Activated T-cell treated with anti-CD3 and anti-CD28 coated beads for 24 hours (primary cell): Measurements from ENCODE around the gene MACC1.
"Not testable (repeated sequence)": the region's sequence is repeated elsewhere in the genome, so short reads cannot be mapped to it uniquely, and the experiment has no call there.

Experiments
- DNase-seq: peaks from one replicate; pipeline ENCODE4 v3.0.0-alpha.2; 2020; ENCODE audit warnings: low read depth

The MACC1 gene

DNA sequence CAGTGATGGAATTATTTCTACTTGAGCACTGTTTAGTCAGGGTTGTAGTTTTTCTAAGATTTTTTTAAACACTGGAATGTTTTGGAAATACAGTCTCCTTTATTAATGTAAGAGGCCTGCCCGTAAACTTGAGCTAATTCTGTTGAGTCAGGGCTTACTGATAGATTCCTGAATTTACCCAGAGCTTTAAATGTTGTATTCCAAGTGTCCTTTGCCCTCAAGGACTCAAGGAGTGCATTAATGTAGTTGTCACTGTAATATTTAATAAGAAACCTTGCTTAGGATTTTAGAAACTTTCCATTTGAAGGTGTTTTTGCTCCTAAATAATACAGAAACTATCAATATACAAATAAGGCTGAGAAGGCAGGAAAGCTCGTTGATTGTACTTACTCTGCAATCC, 89.2 kb downstream of the MACC1 start:
- DNase-seq = no peak

- DNase-seq = not testable (repeated sequence)
Observed at GRCh38 chr7:20126060-20126459, 91.1 kb downstream of the MACC1 start.

DNA sequence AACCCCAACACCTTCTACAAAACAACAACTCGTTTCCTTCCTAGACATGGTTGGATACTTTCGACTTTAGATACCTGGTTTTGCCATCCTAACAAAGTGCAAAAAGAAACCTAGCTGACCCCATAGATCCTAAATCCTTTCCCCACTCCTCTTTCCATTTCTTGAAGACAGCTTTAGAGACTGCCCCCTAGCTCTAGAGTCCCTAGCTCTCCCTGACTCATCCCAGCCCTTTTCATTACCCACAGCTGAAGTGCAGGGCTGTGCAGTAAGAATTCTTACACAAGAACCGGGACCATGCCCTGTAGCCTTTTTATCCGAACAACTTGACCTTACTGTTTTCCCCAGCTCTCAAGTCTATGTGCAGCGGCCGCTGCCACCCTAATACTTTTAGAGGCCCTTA, 93.1 kb downstream of the MACC1 start:
- not testable (repeated sequence) for DNase-seq

GRCh38 chr7:20122653-20123316, 94.4 kb downstream of the MACC1 start:
- not testable (repeated sequence) for DNase-seq

DNA sequence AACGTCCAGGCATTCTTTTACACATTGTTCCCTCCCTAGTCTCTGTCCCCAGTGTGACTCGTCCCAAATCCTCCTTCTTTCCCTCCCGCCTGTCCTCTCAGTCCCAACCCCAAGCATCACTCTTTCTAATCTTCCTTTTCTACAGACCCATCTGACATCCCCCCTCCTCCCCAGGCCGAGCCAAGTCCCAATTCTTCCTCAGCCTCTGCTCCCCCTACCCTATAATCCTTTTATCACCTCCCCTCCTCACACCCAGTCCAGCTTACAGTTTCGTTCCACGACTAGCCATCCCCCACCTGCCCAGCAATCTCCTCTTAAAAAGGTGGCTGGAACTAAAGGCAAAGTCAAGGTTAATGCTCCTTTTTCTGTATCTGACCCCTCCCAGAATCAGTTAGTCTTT, 95.1 kb downstream of the MACC1 start:
- DNase-seq = no peak

GRCh38 chr7:20121404-20121803, 95.8 kb downstream of the MACC1 start:
- no peak for DNase-seq

GRCh38 chr7:20120611-20121168, 96.5 kb downstream of the MACC1 start:
- not testable (repeated sequence) for DNase-seq

DNA sequence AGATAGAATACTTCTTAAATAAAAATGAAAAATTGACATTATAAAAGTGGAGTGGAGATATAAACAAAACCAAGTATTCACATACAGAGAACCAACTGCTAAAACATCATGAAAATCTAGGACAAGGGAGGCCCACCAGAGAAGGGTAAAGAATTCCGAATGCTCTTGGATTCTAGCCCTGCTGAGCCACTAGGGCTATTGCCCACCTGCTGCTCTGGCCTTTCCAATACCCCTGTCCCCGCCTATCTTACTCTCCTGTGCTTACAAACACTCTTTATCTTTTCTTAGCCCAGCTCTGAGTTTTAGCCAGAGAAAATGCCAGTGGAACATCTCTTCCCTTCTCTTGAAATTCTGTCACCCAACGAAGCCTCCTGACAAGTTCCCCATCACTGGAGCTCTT, 100.3 kb downstream of the MACC1 start:
- DNase-seq = no peak

- DNase-seq = no peak
Observed at GRCh38 chr7:20114468-20114867, 102.7 kb downstream of the MACC1 start.

- no peak for DNase-seq
Observed at GRCh38 chr7:20113427-20114027, 103.7 kb downstream of the MACC1 start.

DNA sequence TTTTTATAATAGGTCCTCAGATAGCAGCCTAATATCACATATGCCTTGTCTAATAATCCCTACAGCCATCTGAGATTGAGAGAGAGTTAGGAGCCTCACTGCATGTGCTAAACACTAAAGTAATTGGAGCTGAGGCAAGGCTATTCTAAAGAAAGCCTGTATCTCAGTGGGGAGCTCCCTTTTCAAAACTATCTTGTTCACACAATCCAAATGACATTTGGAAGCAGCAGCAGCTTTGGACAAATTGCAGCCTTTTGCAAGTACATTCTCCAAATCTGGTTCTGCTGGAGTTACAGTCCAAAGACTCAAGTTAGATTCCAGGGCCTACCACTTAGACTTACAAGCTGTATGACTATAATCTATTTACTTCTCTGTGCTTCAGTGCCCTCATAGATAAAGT, 104.5 kb downstream of the MACC1 start:
- no peak for DNase-seq

DNA sequence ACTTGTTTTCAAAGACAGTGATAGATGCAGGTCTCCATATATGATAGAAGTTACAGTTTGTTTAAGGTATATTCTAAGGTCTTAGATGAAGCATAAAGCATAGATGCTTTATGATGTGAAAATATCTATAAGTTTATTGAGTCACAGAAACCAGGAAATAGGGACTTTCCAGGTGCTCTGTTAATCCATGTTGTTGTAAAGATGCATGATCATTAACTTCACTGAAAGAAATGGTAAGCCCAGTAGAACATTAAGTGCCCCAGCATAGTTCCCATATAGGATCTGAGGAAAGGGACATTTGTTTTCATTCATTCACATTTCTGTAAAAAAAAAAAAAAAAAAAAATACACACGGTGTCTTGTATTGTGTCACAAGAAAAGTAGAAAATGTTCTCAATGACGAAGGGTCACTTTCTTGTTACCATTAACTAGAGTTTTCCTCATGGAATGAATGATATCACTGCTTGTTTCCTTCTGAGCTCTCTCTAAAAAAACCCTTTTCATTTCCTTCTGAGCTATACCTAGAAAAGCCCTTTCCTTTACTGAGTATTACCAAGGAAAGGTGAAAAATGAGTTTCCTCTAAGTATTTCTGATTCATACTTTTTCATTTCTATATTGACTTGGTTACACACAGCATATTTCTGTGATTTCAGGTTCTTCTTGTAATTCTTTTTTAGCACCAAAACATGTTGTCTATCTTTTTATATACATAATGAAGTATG, 105.2 kb downstream of the MACC1 start:
- no peak for DNase-seq

- DNase-seq = no peak
Observed at GRCh38 chr7:20107582-20107981, 109.6 kb downstream of the MACC1 start.

- no peak for DNase-seq
Observed at GRCh38 chr7:20104696-20105095, 112.5 kb downstream of the MACC1 start.

DNA sequence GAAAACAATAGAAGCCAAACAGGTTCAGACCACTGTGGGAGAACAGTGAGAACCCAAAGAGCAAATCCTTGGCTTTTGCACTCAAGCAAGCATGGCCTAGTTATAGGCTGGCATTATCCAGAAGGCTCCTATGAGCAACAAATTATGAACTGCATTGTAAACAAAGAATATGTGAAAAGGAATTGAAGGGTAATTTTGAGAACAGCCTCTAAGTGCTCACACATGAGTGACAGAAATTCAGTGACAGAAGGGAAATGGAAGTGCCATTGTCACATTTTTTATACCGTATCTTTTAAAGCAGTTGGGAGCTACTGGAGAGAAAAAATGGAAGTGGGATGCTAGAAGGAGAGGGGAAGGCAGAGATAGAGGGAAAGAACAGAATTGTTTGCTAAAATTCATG, 114.2 kb downstream of the MACC1 start:
- DNase-seq = no peak

DNA sequence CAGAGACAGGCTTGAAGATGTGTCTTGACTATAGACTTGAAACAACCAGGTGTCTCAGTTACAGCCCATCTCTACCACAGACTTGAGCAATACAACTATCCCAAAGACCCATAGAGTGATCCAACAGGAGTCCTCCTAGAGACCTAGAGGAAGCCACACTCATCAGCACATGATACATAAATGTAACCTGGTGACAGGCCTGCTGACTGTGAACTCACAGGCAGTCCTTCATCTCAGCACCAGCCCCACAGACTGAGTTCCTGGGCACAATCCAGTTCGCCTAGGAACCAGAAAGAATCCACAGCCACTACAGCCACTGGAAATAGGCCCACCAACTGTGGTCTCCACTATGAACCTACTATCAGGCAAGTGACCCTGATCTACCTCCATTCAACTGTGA, 121.3 kb downstream of the MACC1 start:
- no peak for DNase-seq

DNA sequence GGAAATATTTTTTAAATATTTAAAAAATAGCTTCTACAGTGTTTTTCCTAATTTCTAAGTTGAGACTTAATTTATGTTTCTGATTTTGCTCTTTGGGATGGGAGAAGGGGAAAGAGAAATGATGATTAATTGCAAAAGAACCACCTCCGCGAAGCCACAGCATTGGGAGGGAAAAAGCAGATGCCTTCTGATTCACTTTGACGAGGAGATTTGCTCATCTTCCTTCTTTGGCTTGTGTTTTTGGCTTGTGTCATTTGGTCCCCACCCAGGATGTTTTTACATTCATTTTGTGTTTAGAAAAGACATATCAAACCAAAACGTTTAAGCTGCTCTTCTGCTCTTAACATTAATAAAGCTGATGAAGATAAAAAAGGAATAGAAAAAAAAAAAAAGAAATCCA, 121.7 kb downstream of the MACC1 start:
- DNase-seq = no peak

- no peak for DNase-seq
Observed at GRCh38 chr7:20089431-20089830, 127.8 kb downstream of the MACC1 start.

DNA sequence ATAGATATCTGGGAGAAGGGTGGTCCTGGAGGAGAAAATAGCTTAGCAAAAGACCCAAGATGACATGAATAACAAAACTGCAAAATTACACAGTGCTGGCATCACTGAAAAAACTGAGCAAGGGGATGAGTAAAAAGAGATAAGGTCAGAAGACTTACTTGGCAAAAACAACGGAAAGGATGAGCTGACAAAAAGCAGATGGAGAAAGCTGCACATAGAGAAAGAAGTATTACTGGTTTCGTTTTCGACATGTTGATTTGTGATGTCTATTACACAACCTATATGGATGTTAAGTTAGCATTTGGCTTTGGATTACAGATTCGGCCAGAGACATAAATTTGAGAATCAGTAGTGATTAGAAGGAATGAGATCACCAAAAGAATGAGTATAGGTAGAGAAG, 132.1 kb downstream of the MACC1 start:
- no peak for DNase-seq
